SK-N-SH (cell line): ENCODE results near the gene SMIM28. TPM values are rescaled to one million over a fixed set of nuclear protein-coding genes. Genes with fewer than 3 reads are reported as not detected.

Experiments
- CTCF ChIA-PET: fragments of 300-600, 350-600 bp; formaldehyde crosslinking; extraction: SDS; loops from one replicate; lab custom pipeline; 2021; lab: Yijun Ruan, JAX
- POLR2A ChIA-PET: fragments of 350-600 bp; sonication (Branson Sonifier 250); formaldehyde crosslinking; extraction: SDS; loops from one replicate; lab custom pipeline; 2020; ENCODE audit warnings: antibody characterized with exemption, inconsistent platforms; lab: Yijun Ruan, JAX
- DNase-seq: peaks from one replicate; pipeline ENCODE4 v3.0.0; 2012
- H2AFZ ChIP-seq: fragments of 200-600 bp; sonication (generic); 2 replicates; pipeline ENCODE4 v1.8.1; 2016; ENCODE audit warnings: antibody characterized with exemption, mild to moderate bottlenecking, low read depth
- H3F3A ChIP-seq: fragments of 200-600 bp; sonication (generic); replicated peaks from 2 replicates; pipeline ENCODE3; 2016; ENCODE audit warnings: antibody characterized with exemption, mild to moderate bottlenecking; ENCODE audit not compliant: insufficient read depth
- H3K27ac ChIP-seq, 2 experiments: fragments of 200-500 bp in 1 of 2; fragments of 200-600 bp in 1 of 2; sonication (Bioruptor generic) in 1 of 2; sonication (generic), shearing (Covaris generic) in 1 of 2; 2 replicates each; pipeline versions ENCODE4 v1.5.1 to v1.6.1; 2014 to 2016; ENCODE audit warnings: low read depth in 2 of 2, inconsistent platforms in 1 of 2, low read length in 1 of 2, mild to moderate bottlenecking in 1 of 2, mixed read lengths in 1 of 2
- H3K27me3 ChIP-seq: fragments of 200-600 bp; sonication (generic), shearing (Covaris generic); 2 replicates; pipeline ENCODE4 v1.6.1; 2016; ENCODE audit warnings: mixed run types; ENCODE audit not compliant: insufficient read depth
- H3K36me3 ChIP-seq, 2 experiments: fragments of 200-500 bp in 1 of 2; fragments of 200-600 bp in 1 of 2; sonication (Bioruptor generic) in 1 of 2; sonication (generic) in 1 of 2; replicated peaks in 1 of 2; 2 replicates each; pipeline versions ENCODE3 to v1.5.1; 2014 to 2016; ENCODE audit warnings: low read length in 1 of 2, mild to moderate bottlenecking in 1 of 2; ENCODE audit not compliant: insufficient read depth in 2 of 2, control insufficient read depth in 1 of 2
- H3K4me1 ChIP-seq, 2 experiments: fragments of 200-500 bp in 1 of 2; fragments of 200-600 bp in 1 of 2; sonication (Bioruptor generic) in 1 of 2; sonication (generic), shearing (Covaris generic) in 1 of 2; 2 replicates each; pipeline versions ENCODE4 v1.5.1 to v1.6.1; 2014 to 2016; ENCODE audit warnings: low read depth in 1 of 2, low read length in 1 of 2, mixed run types in 1 of 2; ENCODE audit not compliant: insufficient read depth in 2 of 2, control insufficient read depth in 1 of 2
- H3K4me2 ChIP-seq: fragments of 200-600 bp; sonication (generic), shearing (Covaris generic); 2 replicates; pipeline ENCODE4 v1.6.1; 2017; ENCODE audit warnings: mixed run types
- H3K4me3 ChIP-seq, 2 experiments: fragments of 200-500 bp in 1 of 2; fragments of 200-600 bp in 1 of 2; sonication (Bioruptor generic) in 1 of 2; sonication (generic), shearing (Covaris generic) in 1 of 2; 2 replicates each; pipeline versions ENCODE4 v1.5.1 to v1.8.1; 2014 to 2016; ENCODE audit warnings: low read depth in 2 of 2, inconsistent platforms in 1 of 2, low read length in 1 of 2, mild to moderate bottlenecking in 1 of 2, mixed read lengths in 1 of 2, moderate library complexity in 1 of 2
- H3K79me2 ChIP-seq: fragments of 200-600 bp; sonication (generic); 2 replicates; pipeline ENCODE4 v1.8.1; 2017; ENCODE audit warnings: mild to moderate bottlenecking; ENCODE audit not compliant: insufficient read depth
- H3K9ac ChIP-seq: fragments of 200-600 bp; sonication (generic); 2 replicates; pipeline ENCODE4 v1.6.1; 2017; ENCODE audit warnings: mixed run types
- H3K9me2 ChIP-seq: fragments of 200-600 bp; sonication (generic); 2 replicates; pipeline ENCODE4 v1.6.1; 2017; ENCODE audit warnings: mixed run types
- H3K9me3 ChIP-seq: fragments of 200-600 bp; sonication (generic); 2 replicates; pipeline ENCODE4 v1.6.1; 2017; ENCODE audit warnings: mixed run types, mild to moderate bottlenecking, moderate library complexity
- H4K20me1 ChIP-seq: fragments of 200-600 bp; sonication (generic); 2 replicates; pipeline ENCODE4 v1.6.1; 2017; ENCODE audit warnings: mild to moderate bottlenecking, mixed run types; ENCODE audit not compliant: insufficient read depth
- EZH2phosphoT487 ChIP-seq: fragments of 200-600 bp; sonication (generic); IDR thresholded peaks from 2 replicates; pipeline ENCODE4 v1.6.1; 2017; ENCODE audit warnings: low read depth, mixed run types, mild to moderate bottlenecking, antibody characterized with exemption, moderate library complexity, borderline replicate concordance
- FOSL2 ChIP-seq: IDR thresholded peaks from 2 replicates; pipeline ENCODE4 v1.4.0; 2012; ENCODE audit warnings: low read depth, mild to moderate bottlenecking, moderate library complexity, borderline replicate concordance
- FOXM1 ChIP-seq: IDR thresholded peaks from 2 replicates; pipeline ENCODE4 v1.4.0; 2012; ENCODE audit warnings: low read depth, mild to moderate bottlenecking
- GATA2 ChIP-seq: sonication (generic); formaldehyde crosslinking; IDR thresholded peaks from 2 replicates; pipeline ENCODE4 v1.5.0; 2020; ENCODE audit warnings: mild to moderate bottlenecking, missing genetic modification reagents
- JUND ChIP-seq: IDR thresholded peaks from 2 replicates; pipeline ENCODE4 v1.4.0; 2012
- MEF2A ChIP-seq: IDR thresholded peaks from 2 replicates; pipeline ENCODE4 v1.4.0; 2012; ENCODE audit warnings: low read depth, borderline replicate concordance
- MXI1 ChIP-seq: IDR thresholded peaks from 2 replicates; pipeline ENCODE4 v1.6.1; 2012; ENCODE audit warnings: mild to moderate bottlenecking, low read depth, low read length, improper control_type of control experiment
- NFIC ChIP-seq: IDR thresholded peaks from 2 replicates; pipeline ENCODE4 v1.4.0; 2012; ENCODE audit warnings: borderline replicate concordance
- POLR2AphosphoS5 ChIP-seq: IDR thresholded peaks from 2 replicates; pipeline ENCODE4 v1.6.1; 2012; ENCODE audit warnings: low read depth, low read length
- RAD21 ChIP-seq: IDR thresholded peaks from 2 replicates; pipeline ENCODE4 v1.6.1; 2012; ENCODE audit warnings: mild to moderate bottlenecking, low read length
- RCOR1 ChIP-seq: fragments of 150-350 bp; IDR thresholded peaks from 2 replicates; pipeline ENCODE4 v1.6.1; 2017; ENCODE audit warnings: antibody characterized with exemption, low read length
- YY1 ChIP-seq: IDR thresholded peaks from 2 replicates; pipeline ENCODE4 v1.4.0; 2012; ENCODE audit warnings: low read depth, mild to moderate bottlenecking
- WGBS: methylation state at CpG from one replicate; pipeline ENCODE4 v1.1.6; 2017; ENCODE audit warnings: low lambda C conversion rate; 5-methylcytosine and 5-hydroxymethylcytosine counted together
- polyA plus RNA-seq, 3 experiments: library from polyadenylated mRNA; depleted of rRNA; stranded (reverse); fragments of >200 nt; gene quantifications; 2 replicates each; pipeline ENCODE4 v1.2.3, GENCODE V29; 2012
- TF ChIP-seq, protein P1 (sequence below): IDR thresholded peaks from 2 replicates; pipeline ENCODE4 v1.4.0; 2012; ENCODE audit warnings: low read depth, borderline replicate concordance

Gene SMIM28
- polyA plus RNA-seq, 1 of the 3 experiments (the other 2 are of a cell fraction): not detected

DNA sequence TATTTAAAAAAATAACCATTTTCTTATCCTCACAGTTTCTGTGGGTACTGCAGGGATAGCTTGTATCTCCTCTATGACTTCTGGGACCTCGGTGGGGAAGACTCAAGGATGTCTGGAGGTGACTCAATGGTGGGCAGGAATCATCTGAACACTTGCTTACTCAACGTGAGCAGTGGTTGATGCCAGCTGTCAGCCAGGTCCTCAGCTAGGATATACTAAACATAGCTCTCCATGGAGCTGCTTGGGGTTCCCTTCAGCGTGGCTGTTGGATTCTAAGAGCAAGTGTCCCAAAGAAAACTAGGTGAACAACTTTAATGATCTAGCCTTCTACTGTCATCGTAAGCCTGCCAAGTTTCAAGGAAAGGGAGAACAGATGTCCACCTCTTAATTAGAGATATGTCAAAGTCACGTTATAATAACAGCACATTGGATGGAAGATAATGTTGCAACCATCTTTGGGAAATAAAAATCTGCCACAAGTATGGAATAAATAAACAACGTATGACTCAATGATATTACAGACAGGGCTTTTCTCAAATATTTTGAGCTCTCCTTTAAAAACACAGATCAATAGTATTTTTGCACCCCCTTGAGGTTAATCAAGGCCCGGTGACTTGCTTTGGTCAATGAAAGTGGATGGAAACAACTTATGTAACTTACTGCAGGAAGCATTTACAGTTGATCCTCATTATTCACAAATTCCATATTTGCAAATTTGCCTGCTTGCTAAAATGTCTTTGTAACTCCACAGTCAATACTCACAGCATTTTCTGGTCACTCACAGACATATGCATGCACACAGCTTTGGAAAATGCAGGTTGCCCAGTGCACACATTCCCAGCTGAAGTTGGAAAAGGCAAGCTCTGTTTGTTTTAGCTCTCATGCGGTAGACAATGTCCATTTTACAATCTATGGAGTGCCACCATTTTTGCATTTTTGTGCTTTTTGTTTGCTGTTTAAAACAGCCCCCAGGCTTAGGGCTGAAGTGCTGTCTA lies 19.7 kb downstream of the SMIM28 start:
- H3K27me3 ChIP-seq: no peaks in the 10 kb centered on the region
- H3K9me3 ChIP-seq: no peaks in the 10 kb centered on the region
- H3K4me3 ChIP-seq: no peak overlapping the region
- no peak overlapping the region for H2AFZ ChIP-seq
- WGBS: 41% methylated on average over 7 of the region's 8 CpGs
- H3K79me2 ChIP-seq: no peaks in the 10 kb centered on the region
- H3F3A ChIP-seq: no peaks in the 10 kb centered on the region
- no peaks in the 10 kb centered on the region for H3K4me1 ChIP-seq
- no peaks in the 10 kb centered on the region for H3K36me3 ChIP-seq
- no peaks in the 10 kb centered on the region for H3K9me2 ChIP-seq
- H3K27ac ChIP-seq: no peak overlapping the region
- no peak overlapping the region for H3K9ac ChIP-seq
- TF ChIP-seq GATA2 (CRISPR knock-in tag) (no peak), MEF2A (no peak), FOXM1 (no peak), NFIC (no peak), FOSL2 (no peak)
- TF ChIP-seq, protein P1, sequence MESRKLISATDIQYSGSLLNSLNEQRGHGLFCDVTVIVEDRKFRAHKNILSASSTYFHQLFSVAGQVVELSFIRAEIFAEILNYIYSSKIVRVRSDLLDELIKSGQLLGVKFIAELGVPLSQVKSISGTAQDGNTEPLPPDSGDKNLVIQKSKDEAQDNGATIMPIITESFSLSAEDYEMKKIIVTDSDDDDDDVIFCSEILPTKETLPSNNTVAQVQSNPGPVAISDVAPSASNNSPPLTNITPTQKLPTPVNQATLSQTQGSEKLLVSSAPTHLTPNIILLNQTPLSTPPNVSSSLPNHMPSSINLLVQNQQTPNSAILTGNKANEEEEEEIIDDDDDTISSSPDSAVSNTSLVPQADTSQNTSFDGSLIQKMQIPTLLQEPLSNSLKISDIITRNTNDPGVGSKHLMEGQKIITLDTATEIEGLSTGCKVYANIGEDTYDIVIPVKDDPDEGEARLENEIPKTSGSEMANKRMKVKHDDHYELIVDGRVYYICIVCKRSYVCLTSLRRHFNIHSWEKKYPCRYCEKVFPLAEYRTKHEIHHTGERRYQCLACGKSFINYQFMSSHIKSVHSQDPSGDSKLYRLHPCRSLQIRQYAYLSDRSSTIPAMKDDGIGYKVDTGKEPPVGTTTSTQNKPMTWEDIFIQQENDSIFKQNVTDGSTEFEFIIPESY: no peak
- no peak overlapping the region for H3K4me2 ChIP-seq
- no peaks in the 10 kb centered on the region for H4K20me1 ChIP-seq
- ChIA-PET POLR2A (no interaction called here), CTCF (no interaction called here)
- DNase-seq: no peak

DNA sequence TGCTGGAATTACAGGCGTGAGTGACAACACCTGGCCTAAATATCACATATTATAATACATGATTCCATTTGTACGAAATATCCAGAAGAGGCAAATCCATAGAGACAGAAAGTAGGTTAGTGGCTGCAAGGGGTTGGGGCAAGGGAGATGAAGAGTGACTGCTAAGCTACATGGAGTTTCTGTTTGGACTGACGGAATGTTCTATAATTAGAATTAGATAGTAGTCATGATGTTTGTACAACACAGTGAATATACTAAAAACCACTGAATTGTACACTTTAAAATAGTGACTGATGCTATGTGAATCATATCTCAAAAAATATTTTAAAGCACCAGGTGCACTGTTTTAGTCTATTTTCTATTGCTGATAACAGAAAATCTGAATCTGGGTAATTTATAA lies 22.6 kb downstream of the SMIM28 start:
- Histone ChIP-seq H3K9ac (no peak overlapping the region), H3K9me3 (no peaks in the 10 kb centered on the region), H3K27me3 (no peaks in the 10 kb centered on the region), H3F3A (no peaks in the 10 kb centered on the region), H3K27ac (no peak overlapping the region), H3K9me2 (no peaks in the 10 kb centered on the region), H3K79me2 (no peaks in the 10 kb centered on the region), H4K20me1 (no peaks in the 10 kb centered on the region), H3K4me3 (no peak overlapping the region), H3K36me3 (no peaks in the 10 kb centered on the region), H3K4me1 (peaks cover 0 to 8% of the 10 kb centered on the region in 2 experiments; a peak in 1 of 4 replicates), H3K4me2 (no peak overlapping the region), H2AFZ (no peak overlapping the region)
- POLR2A ChIA-PET: no interaction called here
- no peak for TF ChIP-seq POLR2AphosphoS5
- no peak for TF ChIP-seq RAD21
- no peak for TF ChIP-seq EZH2phosphoT487
- no peak for TF ChIP-seq MXI1
- no peak for TF ChIP-seq YY1
- no peak for TF ChIP-seq RCOR1
- TF ChIP-seq JUND: no peak
- TF ChIP-seq, protein P1: no peak
- no peak for DNase-seq
- 54% methylated on average over 3 of the region's 3 CpGs for WGBS
- CTCF ChIA-PET: no interaction called here
